Colon (tissue), 2 donors: ENCODE results near the gene SPAAR.
"Not testable (repeated sequence)": the region's sequence is repeated elsewhere in the genome, so short reads cannot be mapped to it uniquely, and the experiment has no call there.

Source experiments
- FAIRE-seq: peaks from 2 replicates; lab custom pipeline; 2012; peaks lifted over from hg19 to GRCh38; lab: Jason Lieb, UNC
- donor health status: control.
- donor health status: control.

SPAAR gene

GRCh38 chr9:35923598-35923926 is 14.3 kb downstream of the SPAAR start:
- no peak for FAIRE-seq

- FAIRE-seq = no peak
These were observed 14.9 kb downstream of the SPAAR start for GRCh38 chr9:35923927-35924763.

- no peak for FAIRE-seq
These were observed 19.5 kb downstream of the SPAAR start for GRCh38 chr9:35928591-35929452.

GRCh38 chr9:35929453-35929718 is 20.1 kb downstream of the SPAAR start:
- FAIRE-seq = no peak

- FAIRE-seq = no peak
These were observed 21.2 kb downstream of the SPAAR start for GRCh38 chr9:35930521-35930920.

- FAIRE-seq = no peak
These were observed 21.7 kb downstream of the SPAAR start for GRCh38 chr9:35930989-35931388.

GRCh38 chr9:35932735-35933134 is 23.4 kb downstream of the SPAAR start:
- no peak for FAIRE-seq

GRCh38 chr9:35933550-35934067 is 24.3 kb downstream of the SPAAR start:
- no peak for FAIRE-seq

- FAIRE-seq = not testable (repeated sequence)
These were observed 24.8 kb downstream of the SPAAR start for GRCh38 chr9:35934069-35934468.

GRCh38 chr9:35935261-35935660 is 26.0 kb downstream of the SPAAR start:
- FAIRE-seq = no peak

GRCh38 chr9:35935755-35936509 is 26.6 kb downstream of the SPAAR start:
- no peak for FAIRE-seq

GRCh38 chr9:35937227-35937626 is 27.9 kb downstream of the SPAAR start:
- no peak for FAIRE-seq

- FAIRE-seq = no peak
These were observed 29.4 kb downstream of the SPAAR start for GRCh38 chr9:35938474-35939356.

- FAIRE-seq = no peak
These were observed 30.5 kb downstream of the SPAAR start for GRCh38 chr9:35939679-35940250.

- FAIRE-seq = no peak
These were observed 31.4 kb downstream of the SPAAR start for GRCh38 chr9:35940458-35941407.

- FAIRE-seq = no peak
These were observed 33.0 kb downstream of the SPAAR start for GRCh38 chr9:35942286-35942685.

- FAIRE-seq = no peak
These were observed 34.9 kb downstream of the SPAAR start for GRCh38 chr9:35944173-35944572.

GRCh38 chr9:35944841-35945240 is 35.6 kb downstream of the SPAAR start:
- FAIRE-seq = no peak

GRCh38 chr9:35945341-35946018 is 36.2 kb downstream of the SPAAR start:
- FAIRE-seq = no peak

- no peak for FAIRE-seq
These were observed 39.2 kb downstream of the SPAAR start for GRCh38 chr9:35948451-35948850.
